Islet of Langerhans (tissue), 1 donor: ENCODE measurements around the gene DEDD.

Experiments
- FAIRE-seq: peaks from one replicate; lab custom pipeline; 2011; peaks lifted over from hg19 to GRCh38; lab: Jason Lieb, UNC

The DEDD gene

DNA sequence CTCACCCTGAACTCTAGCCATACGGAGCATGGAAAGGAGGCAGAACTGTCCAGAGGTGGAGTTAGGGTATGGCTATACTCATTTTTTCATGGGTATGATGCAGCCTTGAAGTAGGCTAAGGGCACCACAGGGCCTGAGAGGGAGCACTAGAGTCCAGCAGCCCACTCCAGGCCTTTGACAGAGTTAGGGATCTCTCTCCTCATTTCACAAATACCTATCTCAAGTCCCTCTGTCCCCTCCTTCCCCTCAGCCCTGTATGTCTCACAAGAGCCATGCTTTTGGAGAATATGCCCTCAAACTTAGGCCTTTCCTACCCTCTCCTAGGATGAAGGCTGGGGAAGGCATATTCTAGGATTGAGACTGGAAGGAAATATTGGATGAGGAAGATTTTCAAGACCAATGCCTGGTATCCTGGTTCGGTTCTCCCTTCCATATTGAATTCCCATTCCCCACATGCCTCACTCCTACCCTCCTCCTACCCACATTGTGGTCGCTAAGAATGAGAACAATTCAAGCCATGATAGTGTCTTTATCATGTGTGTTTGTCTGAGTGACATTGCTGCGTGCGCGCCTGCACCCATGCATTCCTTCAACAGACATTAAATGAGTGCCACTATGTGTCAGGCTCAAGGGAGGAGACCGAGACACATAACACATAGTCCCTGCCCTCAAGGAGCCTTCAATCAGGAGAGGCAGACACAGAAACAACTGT is 40.5 kb downstream of the DEDD start:
- FAIRE-seq: no peak

DNA sequence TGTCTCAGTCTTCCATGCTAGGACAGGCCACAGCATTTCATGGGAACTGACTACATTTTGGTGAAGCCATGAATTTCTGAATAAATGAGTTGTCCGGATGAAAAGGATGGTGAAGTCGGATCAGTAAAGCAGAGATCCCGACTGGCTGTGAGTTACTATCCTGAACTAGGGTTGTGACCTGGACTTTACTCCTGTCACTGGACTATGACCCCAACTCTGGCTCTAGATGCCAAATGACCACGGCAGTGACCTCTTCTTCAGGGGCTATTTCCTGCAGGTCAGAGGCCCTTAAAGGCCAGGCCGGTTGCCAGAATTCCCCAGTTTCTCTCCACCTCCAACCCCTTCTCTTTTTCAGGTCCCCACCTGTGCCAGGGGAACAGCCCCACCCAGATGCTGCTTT is 41.4 kb downstream of the DEDD start:
- FAIRE-seq: no peak

DNA sequence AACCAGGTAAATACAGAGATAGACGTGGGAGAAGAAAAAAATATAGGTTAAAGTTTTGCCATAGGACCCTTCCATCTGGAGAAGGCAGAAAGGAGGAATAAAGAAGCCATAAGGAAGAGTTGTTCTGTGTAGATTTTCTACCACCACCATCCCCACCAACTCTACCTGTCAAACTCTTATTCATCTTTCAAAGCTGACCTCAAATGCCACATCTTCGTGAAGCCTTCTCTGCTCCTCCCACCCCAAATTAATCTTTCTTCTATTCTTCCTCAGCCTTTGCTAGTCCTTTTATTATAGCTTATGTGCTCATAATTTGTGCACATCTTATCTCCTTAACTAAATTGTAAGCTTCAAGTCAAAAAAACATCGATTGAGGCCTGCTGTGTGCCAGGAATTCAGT is 41.9 kb downstream of the DEDD start:
- FAIRE-seq: no peak

- FAIRE-seq: no peak
Observed at GRCh38 chr1:161089938-161090337, 42.5 kb downstream of the DEDD start.

DNA sequence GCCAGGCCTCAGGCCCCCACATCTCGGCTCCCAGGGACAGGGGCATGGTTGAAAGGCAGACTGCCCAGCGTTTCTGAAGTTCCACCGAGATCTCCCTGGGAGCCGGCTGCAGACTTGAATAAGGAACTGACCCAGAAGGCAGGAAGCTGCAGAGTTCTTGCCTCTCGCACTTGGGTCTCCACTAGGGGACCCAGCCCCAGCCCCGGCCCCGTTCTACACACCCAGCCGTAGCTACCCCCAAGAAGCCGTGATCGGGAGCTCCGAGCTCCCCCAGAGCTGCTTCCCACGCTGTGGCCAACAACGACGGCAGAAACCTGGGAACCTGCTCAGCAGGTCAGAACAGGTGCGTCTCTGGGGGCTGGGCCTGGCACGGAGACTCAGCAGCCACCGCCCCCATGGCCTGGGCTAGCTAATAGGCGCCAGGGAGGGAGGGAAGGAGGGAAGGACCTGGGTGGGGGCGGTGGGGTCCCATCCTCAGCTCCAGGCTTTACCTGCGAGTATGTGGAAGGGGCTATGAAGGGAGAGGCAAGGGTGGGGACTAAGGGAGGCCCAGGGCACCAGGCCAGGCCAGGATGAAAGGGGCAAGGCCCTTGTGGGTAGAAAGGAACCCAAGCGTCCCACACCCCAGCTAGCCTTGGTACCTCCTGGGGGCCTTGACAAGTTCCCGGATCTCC is 43.1 kb downstream of the DEDD start, which contains the start of gene NECTIN4:
Gene NECTIN4 (minus strand): TSS at position 308 of the 674 bp plus-strand sequence. CDS start 262 bp downstream, at position 46.
- FAIRE-seq: no peak

DNA sequence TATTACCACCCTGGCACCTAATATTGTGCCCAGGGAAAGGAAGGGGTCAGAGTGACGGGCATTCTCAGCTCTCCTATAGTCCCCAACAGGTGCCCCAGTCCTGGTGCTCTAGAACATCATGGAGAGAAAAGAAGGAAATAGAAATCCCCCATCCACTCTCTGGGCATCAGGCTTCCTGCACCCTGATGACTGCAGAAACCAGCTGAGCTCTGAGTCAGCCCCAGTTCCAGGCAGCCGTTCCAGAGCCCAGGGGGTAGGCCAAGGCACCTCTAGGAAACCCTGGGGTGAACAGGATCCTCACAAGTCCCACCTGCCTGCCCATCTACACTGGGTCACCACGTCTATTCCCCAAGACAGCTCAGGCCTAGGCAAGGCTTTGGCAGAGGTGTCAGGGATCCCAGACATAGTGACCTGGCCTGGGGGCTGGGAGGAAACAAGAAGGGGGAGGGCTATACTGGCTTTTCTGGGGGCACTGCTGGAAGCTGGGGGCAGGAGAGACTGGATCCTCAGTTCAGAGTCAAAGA is 43.8 kb downstream of the DEDD start:
- no peak for FAIRE-seq

- no peak for FAIRE-seq
Observed at GRCh38 chr1:161086457-161086856, 46.0 kb downstream of the DEDD start.

DNA sequence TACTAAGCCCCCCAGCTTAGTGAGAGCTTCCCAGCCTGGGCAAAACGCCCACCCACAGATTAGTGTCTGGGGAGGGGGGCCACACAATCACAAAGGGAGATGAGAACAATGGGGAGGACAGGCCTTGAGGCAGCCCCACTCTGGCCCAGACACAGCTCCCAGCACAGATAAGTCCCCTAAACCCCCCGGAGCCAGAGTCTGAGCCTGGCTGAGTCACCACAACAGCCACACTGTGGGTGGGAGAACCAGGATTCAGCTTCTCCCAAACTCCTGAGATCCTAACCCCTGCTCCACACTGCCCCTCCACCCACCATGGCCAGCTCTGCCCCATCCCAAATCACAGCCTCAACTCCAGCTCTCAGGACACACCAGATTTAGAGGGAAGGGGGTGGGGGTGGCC is 47.3 kb downstream of the DEDD start:
- FAIRE-seq: no peak

GRCh38 chr1:161084597-161084988 is 47.9 kb downstream of the DEDD start:
- FAIRE-seq: no peak

DNA sequence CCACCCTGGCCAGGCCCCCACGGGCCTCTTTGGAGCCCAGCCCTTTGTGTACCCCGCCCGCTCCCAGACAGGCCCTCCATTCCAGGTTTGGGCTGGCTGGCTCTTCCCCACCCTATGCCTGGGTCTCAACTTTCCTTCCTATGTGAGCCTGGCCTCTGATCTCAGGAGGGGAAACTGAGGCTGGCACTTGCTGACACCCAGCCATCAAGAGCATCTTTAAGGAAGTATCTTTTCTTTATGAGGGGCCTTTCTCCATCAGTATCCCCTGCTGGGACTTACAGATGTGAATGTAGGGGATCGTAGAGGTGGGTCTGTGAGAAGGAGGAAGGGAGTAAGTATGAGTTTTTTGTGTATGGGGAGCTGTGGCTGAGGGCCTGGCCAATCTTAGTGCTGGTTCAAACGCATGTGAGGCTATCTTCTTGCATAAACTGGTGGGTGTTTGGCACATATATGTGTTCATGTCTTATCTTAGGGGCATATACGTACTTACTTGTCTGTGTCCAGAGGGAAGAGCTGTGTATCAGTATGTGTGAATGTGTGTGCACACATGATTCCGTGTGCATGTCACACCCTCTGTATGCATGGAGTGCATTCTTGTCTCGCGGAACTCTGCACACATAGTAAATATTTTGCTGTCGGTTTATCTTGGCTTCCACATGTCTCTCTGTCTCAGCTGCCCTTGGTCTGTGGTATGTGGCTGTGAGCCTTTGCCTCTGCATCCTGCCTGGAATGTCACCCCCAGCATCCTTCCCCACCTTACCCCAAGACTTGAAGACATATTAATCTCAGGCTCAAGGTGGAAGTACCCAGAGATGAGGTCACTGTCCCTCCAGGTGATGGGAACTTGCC is 48.5 kb downstream of the DEDD start:
- FAIRE-seq: no peak

DNA sequence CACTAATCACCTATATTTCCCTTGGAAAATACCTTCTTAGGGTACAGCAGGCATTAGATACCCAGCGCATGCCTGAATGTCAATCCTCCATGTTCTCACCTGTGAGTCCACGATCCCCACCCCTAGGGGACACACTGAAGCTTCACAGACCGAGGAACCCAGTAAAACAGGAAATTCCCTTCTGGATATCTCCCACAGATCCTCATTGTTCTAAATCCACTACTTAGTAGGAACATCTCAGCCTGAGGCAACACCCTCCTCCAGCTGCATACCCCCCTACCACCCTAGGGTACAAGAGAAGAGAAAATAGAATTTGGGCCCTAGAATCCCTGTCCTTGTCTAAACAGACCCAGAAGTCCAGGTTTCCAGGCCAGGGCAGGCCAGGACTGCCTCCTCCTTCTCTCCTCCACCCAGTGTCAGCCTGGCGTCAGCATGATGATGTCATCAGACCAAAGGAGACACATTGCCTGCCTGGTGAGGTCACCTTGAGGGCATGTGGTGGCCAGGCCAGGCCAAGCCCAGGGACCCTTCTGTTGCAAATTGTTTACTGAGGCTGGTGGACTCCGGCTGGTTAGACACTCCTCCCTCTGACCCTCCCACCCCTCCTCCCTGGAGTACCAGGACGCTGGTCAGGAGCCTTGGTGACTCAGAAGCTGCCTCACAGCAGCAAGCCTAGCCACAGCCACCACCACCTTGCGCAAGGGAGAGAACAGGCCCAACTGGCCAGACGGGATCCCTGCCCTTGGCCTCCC is 49.3 kb downstream of the DEDD start:
- no peak for FAIRE-seq

GRCh38 chr1:161082483-161082882 is 50.0 kb downstream of the DEDD start:
- FAIRE-seq: no peak

GRCh38 chr1:161081519-161081918 is 50.9 kb downstream of the DEDD start:
- no peak for FAIRE-seq

- FAIRE-seq: no peak
Observed at GRCh38 chr1:161080441-161081405, 51.7 kb downstream of the DEDD start.

DNA sequence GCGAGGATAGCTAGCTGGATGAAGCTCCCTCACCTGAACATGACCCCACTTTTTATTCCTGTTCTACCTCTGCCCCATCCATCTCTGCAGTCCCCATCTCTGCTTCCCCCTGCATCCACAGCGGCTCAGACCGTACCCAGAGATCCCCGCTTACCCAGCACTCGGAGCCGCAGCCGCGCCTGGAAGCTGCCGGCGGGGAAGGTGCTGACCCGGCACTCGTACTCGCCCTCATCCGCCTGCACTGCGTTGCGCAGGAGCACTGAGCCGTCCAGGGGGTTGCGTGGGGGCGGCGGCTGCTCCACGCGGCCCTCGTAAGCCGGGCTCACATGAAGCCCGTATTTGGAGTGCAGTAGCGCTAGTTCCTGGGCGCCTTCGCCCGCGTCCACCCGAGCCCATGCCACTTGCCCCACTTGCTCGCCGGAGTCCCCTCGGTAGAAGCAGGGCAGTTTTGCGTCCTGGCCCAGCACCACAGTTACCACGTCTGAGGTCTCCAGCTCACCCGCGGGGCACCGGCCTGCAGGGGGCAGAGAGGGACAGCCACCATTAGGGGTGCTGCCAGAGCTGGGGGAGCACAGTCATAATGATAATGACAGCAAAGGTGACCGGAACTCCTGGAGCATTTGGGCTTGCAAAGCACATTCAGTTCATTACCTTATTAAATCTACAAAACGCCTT is 52.9 kb downstream of the DEDD start:
- no peak for FAIRE-seq

- FAIRE-seq: no peak
Observed at GRCh38 chr1:161077426-161077825, 55.0 kb downstream of the DEDD start.

DNA sequence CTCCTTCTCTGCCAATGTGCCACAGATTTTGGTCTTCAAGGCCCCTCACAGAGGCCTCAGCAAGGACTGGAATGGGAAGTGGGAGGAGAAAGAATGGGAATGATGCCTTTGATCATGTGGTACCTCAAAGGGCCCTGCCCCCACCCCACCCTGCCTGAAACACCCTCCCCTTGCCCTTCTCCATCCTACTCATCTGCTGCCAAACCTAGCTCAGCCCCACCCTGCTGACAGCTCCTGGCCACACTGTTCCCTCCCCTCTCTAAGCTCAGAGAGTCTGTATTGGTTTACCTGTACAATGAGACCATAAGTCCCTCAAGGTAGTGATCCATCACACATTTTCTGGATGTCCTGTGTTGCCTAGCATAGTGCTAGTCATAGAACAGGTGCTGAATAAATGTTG is 56.1 kb downstream of the DEDD start:
- no peak for FAIRE-seq

- FAIRE-seq: no peak
Observed at GRCh38 chr1:161074676-161075368, 57.6 kb downstream of the DEDD start.

- FAIRE-seq: no peak
Observed at GRCh38 chr1:161073474-161074121, 58.9 kb downstream of the DEDD start.
